Smooth muscle cell (in vitro differentiated cells): ENCODE measurements around the gene DKC1. TPM values are rescaled to one million over a fixed set of nuclear protein-coding genes. Genes with fewer than 3 reads are reported as not detected.

Experiments used
- DNase-seq: peaks from one replicate; lab custom pipeline; 2025; ENCODE audit not compliant: unreplicated experiment; lab: John Stamatoyannopoulos, UW
- H2AFZ ChIP-seq: fragments of 200-600 bp; sonication (generic); 2 replicates; pipeline ENCODE4 v1.6.0; 2016; ENCODE audit warnings: antibody characterized with exemption, low read depth, mild to moderate bottlenecking
- H3F3A ChIP-seq: fragments of 200-600 bp; sonication (generic); 2 replicates; pipeline ENCODE4 v1.6.0; 2017; ENCODE audit warnings: antibody characterized with exemption, low read depth
- H3K27ac ChIP-seq: fragments of 200-600 bp; sonication (generic); 2 replicates; pipeline ENCODE4 v1.5.1; 2016; ENCODE audit warnings: low read depth, mild to moderate bottlenecking
- H3K27me3 ChIP-seq: fragments of 200-600 bp; sonication (generic); 2 replicates; pipeline ENCODE4 v1.6.1; 2016; ENCODE audit warnings: low read depth, mild to moderate bottlenecking
- H3K36me3 ChIP-seq: fragments of 200-600 bp; sonication (generic); 2 replicates; pipeline ENCODE4 v1.5.1; 2016; ENCODE audit warnings: low read depth
- H3K4me1 ChIP-seq: fragments of 200-600 bp; sonication (generic); 2 replicates; pipeline ENCODE4 v1.5.1; 2016; ENCODE audit warnings: low read depth
- H3K4me2 ChIP-seq: fragments of 200-600 bp; sonication (generic); 2 replicates; pipeline ENCODE4 v1.6.0; 2016; ENCODE audit warnings: mild to moderate bottlenecking
- H3K4me3 ChIP-seq: fragments of 200-600 bp; sonication (generic); 2 replicates; pipeline ENCODE4 v1.5.1; 2016; ENCODE audit warnings: mild to moderate bottlenecking
- H3K79me2 ChIP-seq: fragments of 200-600 bp; sonication (generic); 2 replicates; pipeline ENCODE4 v1.6.0; 2016; ENCODE audit warnings: low read depth, mild to moderate bottlenecking
- H3K9ac ChIP-seq: fragments of 200-600 bp; sonication (generic); 2 replicates; pipeline ENCODE4 v1.6.0; 2016; ENCODE audit warnings: low read depth
- H3K9me3 ChIP-seq: fragments of 200-600 bp; sonication (generic); replicated peaks from 2 replicates; pipeline ENCODE4 v1.5.1; 2016; ENCODE audit warnings: low read depth
- H4K20me1 ChIP-seq: fragments of 200-600 bp; sonication (generic); 2 replicates; pipeline ENCODE4 v1.6.0; 2016; ENCODE audit warnings: low read depth
- CTCF ChIP-seq: fragments of 200-600 bp; sonication (generic); IDR thresholded peaks from 2 replicates; pipeline ENCODE4 v1.5.1; 2017; ENCODE audit warnings: borderline replicate concordance, mild to moderate bottlenecking, antibody characterized with exemption; ENCODE audit not compliant: insufficient read depth, poor library complexity, severe bottlenecking
- WGBS: methylation state at CpG from one replicate; pipeline ENCODE4 v1.1.7; 2016; ENCODE audit warnings: low lambda C conversion rate; 5-methylcytosine and 5-hydroxymethylcytosine counted together
- polyA plus RNA-seq: library from polyadenylated mRNA; unstranded; fragments of >200 nt; fragmentation: Nextera tagmentation; extraction: Ambion mirVana; gene quantifications from 2 replicates; pipeline ENCODE4 v1.2.1, GENCODE V29; 2016
- total RNA-seq: library from RNA; depleted of rRNA; stranded (reverse); fragments of >200 nt; gene quantifications from 2 replicates; pipeline ENCODE4 v1.2.3, GENCODE V29; 2014

DKC1 gene
- total and polyA plus RNA-seq, 2 experiments from 2014 or later, result 18.7 to 35.1 TPM

- Histone ChIP-seq H3K27me3 (no peaks in the 10 kb centered on the region), H3K27ac (no peak overlapping the region), H3K79me2 (no peaks in the 10 kb centered on the region), H3K9me3 (no peaks in the 10 kb centered on the region), H3K4me3 (no peak overlapping the region), H2AFZ (no peak overlapping the region), H3K4me2 (no peak overlapping the region), H3K9ac (no peak overlapping the region), H3F3A (no peaks in the 10 kb centered on the region), H4K20me1 (no peaks in the 10 kb centered on the region), H3K36me3 (peaks cover 5% of the 10 kb centered on the region), H3K4me1 (no peaks in the 10 kb centered on the region)
- WGBS, result 81% methylated on average over 5 of the region's 5 CpGs
- TF ChIP-seq CTCF, result no peak
- no peak for DNase-seq
Measured at GRCh38 chrX:154774622-154775021, 12.0 kb downstream of the DKC1 start.

GRCh38 chrX:154775419-154776349 is 13.0 kb downstream of the DKC1 start:
- H3K36me3 ChIP-seq, result peaks cover 5% of the 10 kb centered on the region
- DNase-seq, result no peak
- no peak overlapping the region for H3K4me2 ChIP-seq
- no peaks in the 10 kb centered on the region for H3K79me2 ChIP-seq
- no peak overlapping the region for H3K27ac ChIP-seq
- H3K27me3 ChIP-seq, result no peaks in the 10 kb centered on the region
- H4K20me1 ChIP-seq, result no peaks in the 10 kb centered on the region
- TF ChIP-seq CTCF, result no peak
- H3K9me3 ChIP-seq, result no peaks in the 10 kb centered on the region
- no peak overlapping the region for H3K9ac ChIP-seq
- no peaks in the 10 kb centered on the region for H3F3A ChIP-seq
- H2AFZ ChIP-seq, result no peak overlapping the region
- 76% methylated on average over 15 of the region's 15 CpGs for WGBS
- H3K4me1 ChIP-seq, result no peaks in the 10 kb centered on the region
- no peak overlapping the region for H3K4me3 ChIP-seq

DNA sequence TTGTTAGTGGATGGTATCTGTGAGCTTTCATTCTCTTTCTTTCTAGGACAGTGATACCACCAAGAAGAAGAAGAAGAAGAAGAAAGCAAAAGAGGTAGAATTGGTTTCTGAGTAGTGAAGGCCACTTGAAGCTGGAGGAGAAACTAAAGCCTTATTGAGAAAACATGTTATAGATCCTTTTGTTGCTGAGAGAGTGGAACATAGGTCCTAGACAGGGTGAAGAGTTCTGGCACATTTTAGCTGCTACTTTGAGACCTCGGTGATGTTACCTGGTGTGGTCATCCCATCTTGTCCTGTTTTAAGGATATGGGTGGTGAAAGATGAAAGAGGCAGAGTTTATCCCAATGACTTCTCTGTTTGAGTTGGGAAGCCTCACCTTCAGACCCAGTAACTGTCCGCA is 14.1 kb downstream of the DKC1 start:
- no peak for TF ChIP-seq CTCF

DNA sequence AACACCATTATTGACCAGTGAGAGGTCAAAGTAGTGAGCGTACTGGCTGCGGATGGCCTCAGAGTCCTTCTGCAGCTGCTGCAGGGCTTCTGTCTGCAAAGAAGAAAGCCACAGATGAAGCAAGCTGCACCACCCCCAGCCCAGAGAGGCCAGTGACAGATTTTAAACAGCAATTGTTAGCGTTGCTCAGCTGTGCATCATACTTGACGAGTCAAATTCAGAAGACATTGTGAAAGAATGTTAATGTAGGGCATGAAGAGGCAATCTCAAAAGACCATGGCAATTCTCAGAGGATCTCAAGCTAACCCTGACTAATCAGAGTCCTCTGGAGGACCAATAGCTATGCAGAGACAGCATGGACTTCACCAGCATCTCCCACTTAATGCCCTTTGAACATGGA is 16.6 kb downstream of the DKC1 start:
- no peaks in the 10 kb centered on the region for H3K9me3 ChIP-seq
- no peak overlapping the region for H3K4me2 ChIP-seq
- H3K79me2 ChIP-seq, result no peaks in the 10 kb centered on the region
- H3K4me1 ChIP-seq, result no peaks in the 10 kb centered on the region
- no peak overlapping the region for H3K9ac ChIP-seq
- no peaks in the 10 kb centered on the region for H3K27me3 ChIP-seq
- TF ChIP-seq CTCF, result no peak
- H3K27ac ChIP-seq, result no peak overlapping the region
- no peaks in the 10 kb centered on the region for H3K36me3 ChIP-seq
- H2AFZ ChIP-seq, result no peak overlapping the region
- DNase-seq, result no peak
- H3K4me3 ChIP-seq, result no peak overlapping the region
- H3F3A ChIP-seq, result no peaks in the 10 kb centered on the region
- WGBS, result 81% methylated on average over 4 of the region's 4 CpGs
- H4K20me1 ChIP-seq, result no peaks in the 10 kb centered on the region

More for the DNA sequence above, 14.1 kb downstream of the DKC1 start:
- peaks cover 5% of the 10 kb centered on the region for H3K36me3 ChIP-seq
- H2AFZ ChIP-seq, result no peak overlapping the region
- H3K4me2 ChIP-seq, result no peak overlapping the region
- H3K27me3 ChIP-seq, result no peaks in the 10 kb centered on the region
- H3K4me1 ChIP-seq, result no peaks in the 10 kb centered on the region
- H3K9ac ChIP-seq, result no peak overlapping the region
- H3K27ac ChIP-seq, result no peak overlapping the region
- no peaks in the 10 kb centered on the region for H3K79me2 ChIP-seq
- no peaks in the 10 kb centered on the region for H3F3A ChIP-seq
- WGBS, result 85% methylated on average over 2 of the region's 2 CpGs
- no peak for DNase-seq
- H3K4me3 ChIP-seq, result no peak overlapping the region
- no peaks in the 10 kb centered on the region for H3K9me3 ChIP-seq
- no peaks in the 10 kb centered on the region for H4K20me1 ChIP-seq
